Progenitor cell of endocrine pancreas (in vitro differentiated cells): ENCODE results near the gene CHMP1A. TPM values are rescaled to one million over a fixed set of nuclear protein-coding genes. Genes with fewer than 3 reads are reported as not detected.
A peak's percentile ranks its signal among the peaks of the same experiment; 100 is the strongest.

Source experiments
- DNase-seq: peaks from one replicate; pipeline ENCODE4 v3.0.0; 2021; ENCODE audit warnings: low spot score; ENCODE audit not compliant: unreplicated experiment
- H3K27ac Mint-ChIP-seq: 2 replicates; pipeline ENCODE4 v1.8.0; 2021; ENCODE audit warnings: mild to moderate bottlenecking, moderate library complexity, mixed read lengths
- H3K27me3 Mint-ChIP-seq: 2 replicates; pipeline ENCODE4 v1.8.0; 2021; ENCODE audit warnings: mixed read lengths
- H3K36me3 Mint-ChIP-seq: 2 replicates; pipeline ENCODE4 v1.8.0; 2022; ENCODE audit warnings: mixed read lengths; ENCODE audit not compliant: insufficient read depth
- H3K4me1 Mint-ChIP-seq: 2 replicates; pipeline ENCODE4 v1.8.0; 2021; ENCODE audit warnings: low read depth, mixed read lengths
- H3K4me3 Mint-ChIP-seq: 2 replicates; pipeline ENCODE4 v1.8.0; 2021; ENCODE audit warnings: low read depth, mild to moderate bottlenecking, moderate library complexity, mixed read lengths
- H3K9me3 Mint-ChIP-seq: 2 replicates; pipeline ENCODE4 v1.8.0; 2021; ENCODE audit warnings: low read depth, mixed read lengths
- total RNA-seq: library from RNA; stranded (reverse); gene quantifications from 2 replicates; pipeline ENCODE4 v1.2.1, GENCODE V29; 2021
- TF ChIP-seq, protein P1 (sequence below): fragments of 200-600 bp; sonication (generic); IDR thresholded peaks from one replicate; pipeline ENCODE4 v1.5.0; 2021; ENCODE audit warnings: antibody characterized with exemption, mild to moderate bottlenecking; ENCODE audit not compliant: unreplicated experiment

CHMP1A gene
- total RNA-seq, 1 donor from 2014 or later: 105 TPM

GRCh38 chr16:89601906-89602272 is 55.6 kb downstream of the CHMP1A start:
- Mint-ChIP-seq H3K36me3 (no peaks in the 10 kb centered on the region), H3K4me1 (peaks cover 2% of the 10 kb centered on the region), H3K9me3 (no peaks in the 10 kb centered on the region), H3K27me3 (peaks cover 4% of the 10 kb centered on the region), H3K27ac (no peak overlapping the region), H3K4me3 (no peak overlapping the region)
- no peak for DNase-seq
- TF ChIP-seq, protein P1, sequence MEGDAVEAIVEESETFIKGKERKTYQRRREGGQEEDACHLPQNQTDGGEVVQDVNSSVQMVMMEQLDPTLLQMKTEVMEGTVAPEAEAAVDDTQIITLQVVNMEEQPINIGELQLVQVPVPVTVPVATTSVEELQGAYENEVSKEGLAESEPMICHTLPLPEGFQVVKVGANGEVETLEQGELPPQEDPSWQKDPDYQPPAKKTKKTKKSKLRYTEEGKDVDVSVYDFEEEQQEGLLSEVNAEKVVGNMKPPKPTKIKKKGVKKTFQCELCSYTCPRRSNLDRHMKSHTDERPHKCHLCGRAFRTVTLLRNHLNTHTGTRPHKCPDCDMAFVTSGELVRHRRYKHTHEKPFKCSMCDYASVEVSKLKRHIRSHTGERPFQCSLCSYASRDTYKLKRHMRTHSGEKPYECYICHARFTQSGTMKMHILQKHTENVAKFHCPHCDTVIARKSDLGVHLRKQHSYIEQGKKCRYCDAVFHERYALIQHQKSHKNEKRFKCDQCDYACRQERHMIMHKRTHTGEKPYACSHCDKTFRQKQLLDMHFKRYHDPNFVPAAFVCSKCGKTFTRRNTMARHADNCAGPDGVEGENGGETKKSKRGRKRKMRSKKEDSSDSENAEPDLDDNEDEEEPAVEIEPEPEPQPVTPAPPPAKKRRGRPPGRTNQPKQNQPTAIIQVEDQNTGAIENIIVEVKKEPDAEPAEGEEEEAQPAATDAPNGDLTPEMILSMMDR: no peak

GRCh38 chr16:89600956-89601355 is 56.6 kb downstream of the CHMP1A start:
- Mint-ChIP-seq H3K4me1 (peaks cover 2% of the 10 kb centered on the region), H3K9me3 (no peaks in the 10 kb centered on the region), H3K27me3 (peaks cover 4% of the 10 kb centered on the region), H3K27ac (no peak overlapping the region), H3K4me3 (no peak overlapping the region), H3K36me3 (no peaks in the 10 kb centered on the region)
- TF ChIP-seq, protein P1: no peak
- no peak for DNase-seq

GRCh38 chr16:89600427-89600826 is 57.1 kb downstream of the CHMP1A start:
- Mint-ChIP-seq H3K27me3 (peaks cover 4% of the 10 kb centered on the region), H3K9me3 (no peaks in the 10 kb centered on the region), H3K27ac (no peak overlapping the region), H3K4me3 (no peak overlapping the region), H3K36me3 (no peaks in the 10 kb centered on the region), H3K4me1 (peaks cover 2% of the 10 kb centered on the region)
- DNase-seq: no peak
- TF ChIP-seq, protein P1: no peak

GRCh38 chr16:89599902-89600301 is 57.6 kb downstream of the CHMP1A start:
- Mint-ChIP-seq H3K4me3 (no peak overlapping the region), H3K27ac (no peak overlapping the region), H3K27me3 (peaks cover 4% of the 10 kb centered on the region), H3K4me1 (peaks cover 2% of the 10 kb centered on the region), H3K36me3 (no peaks in the 10 kb centered on the region), H3K9me3 (no peaks in the 10 kb centered on the region)
- TF ChIP-seq, protein P1: no peak
- no peak for DNase-seq

GRCh38 chr16:89599451-89599858 is 58.1 kb downstream of the CHMP1A start:
- peaks cover 4% of the 10 kb centered on the region for H3K27me3 Mint-ChIP-seq
- peaks cover 2% of the 10 kb centered on the region for H3K4me1 Mint-ChIP-seq
- H3K4me3 Mint-ChIP-seq: no peak overlapping the region
- TF ChIP-seq, protein P1: peak; percentile 48
- no peak for DNase-seq
- H3K36me3 Mint-ChIP-seq: no peaks in the 10 kb centered on the region
- no peak overlapping the region for H3K27ac Mint-ChIP-seq
- no peaks in the 10 kb centered on the region for H3K9me3 Mint-ChIP-seq
